Lower lobe of right lung (tissue), 2 donors: ENCODE results near the gene TAAR1. TPM values are rescaled to one million over a fixed set of nuclear protein-coding genes. Genes with fewer than 3 reads are reported as not detected.

Experiments
- ATAC-seq, 2 donors: fragments of 200-7000 bp; cut with Tn5 transposase; one replicate each; pipeline ENCODE4 v1.9.1; 2020 to 2022; ENCODE audit warnings: mild to moderate bottlenecking in 2 of 2, moderate library complexity in 2 of 2
- DNase-seq: peaks from one replicate; pipeline ENCODE4 v3.0.0-alpha.2; 2020
- H3K27ac ChIP-seq: fragments of 200-600 bp; one replicate; pipeline ENCODE4 v1.8.0; 2022
- H3K27me3 ChIP-seq: fragments of 200-600 bp; one replicate; pipeline ENCODE4 v1.8.0; 2022; ENCODE audit warnings: low read depth
- H3K36me3 ChIP-seq: fragments of 200-600 bp; one replicate; pipeline ENCODE4 v1.8.0; 2022; ENCODE audit warnings: mild to moderate bottlenecking
- H3K4me1 ChIP-seq: fragments of 200-600 bp; one replicate; pipeline ENCODE4 v1.8.0; 2022
- H3K4me3 ChIP-seq: fragments of 200-600 bp; one replicate; pipeline ENCODE4 v1.8.0; 2022; ENCODE audit warnings: mild to moderate bottlenecking
- H3K9me3 ChIP-seq: fragments of 200-600 bp; one replicate; pipeline ENCODE4 v1.8.0; 2022
- CTCF ChIP-seq: fragments of 200-600 bp; IDR thresholded peaks from one replicate; pipeline ENCODE4 v1.8.0; 2022; ENCODE audit warnings: antibody characterized with exemption, mild to moderate bottlenecking
- intact Hi-C: fragments of 100-400 bp; cut with DNase I; formaldehyde crosslinking; loops from one replicate; pipeline ENCODE4 v1.11.0; 2022
- total RNA-seq: library from RNA; stranded (reverse); fragmentation: NEBNext Ultra II Directional; extraction: Animal tissue kit (Norgen Biotek cat#: 25700); gene quantifications from one replicate; pipeline ENCODE4 v1.2.1, GENCODE V29; 2021
- donor health status: DM: no; HTN: yes; CAD: no; lungs with severe emphysema.

TAAR1 gene
- total RNA-seq, 1 donor from 2014 or later, result not detected

DNA sequence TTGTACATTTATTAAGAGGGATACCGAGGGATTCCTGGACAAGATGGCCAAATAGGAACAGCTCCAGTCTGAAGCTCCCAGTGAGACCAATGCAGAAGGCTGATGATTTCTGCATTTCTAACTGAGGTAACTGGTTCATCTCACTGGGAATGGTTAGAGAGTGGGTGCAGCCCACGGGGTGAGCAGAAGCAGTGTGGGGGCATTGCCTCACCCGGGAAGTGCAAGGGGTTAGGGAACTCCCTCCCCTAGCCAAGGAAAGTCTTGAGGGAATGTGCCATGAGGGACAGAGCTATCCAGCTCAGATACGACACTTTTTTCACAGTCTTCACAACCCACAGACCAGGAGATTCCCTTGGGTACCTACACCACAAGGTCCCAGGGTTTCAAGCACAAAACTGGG lies 24.2 kb downstream of the TAAR1 start:
- DNase-seq (no peak), ATAC-seq (no peak)
- Histone ChIP-seq H3K4me1 (no peaks in the 10 kb centered on the region), H3K4me3 (no peak overlapping the region), H3K36me3 (no peaks in the 10 kb centered on the region), H3K27ac (no peak overlapping the region), H3K27me3 (no peaks in the 10 kb centered on the region), H3K9me3 (no peaks in the 10 kb centered on the region)
- TF ChIP-seq CTCF, result no peak
- intact Hi-C loops, result no loop called here

GRCh38 chr6:132633362-132633761 lies 25.6 kb downstream of the TAAR1 start:
- DNase-seq (no peak), ATAC-seq (no peak)
- H3K4me1 ChIP-seq, result no peaks in the 10 kb centered on the region
- no peaks in the 10 kb centered on the region for H3K36me3 ChIP-seq
- no peaks in the 10 kb centered on the region for H3K9me3 ChIP-seq
- no peak overlapping the region for H3K4me3 ChIP-seq
- intact Hi-C loops, result no loop called here
- no peaks in the 10 kb centered on the region for H3K27me3 ChIP-seq
- H3K27ac ChIP-seq, result no peak overlapping the region
- no peak for TF ChIP-seq CTCF

DNA sequence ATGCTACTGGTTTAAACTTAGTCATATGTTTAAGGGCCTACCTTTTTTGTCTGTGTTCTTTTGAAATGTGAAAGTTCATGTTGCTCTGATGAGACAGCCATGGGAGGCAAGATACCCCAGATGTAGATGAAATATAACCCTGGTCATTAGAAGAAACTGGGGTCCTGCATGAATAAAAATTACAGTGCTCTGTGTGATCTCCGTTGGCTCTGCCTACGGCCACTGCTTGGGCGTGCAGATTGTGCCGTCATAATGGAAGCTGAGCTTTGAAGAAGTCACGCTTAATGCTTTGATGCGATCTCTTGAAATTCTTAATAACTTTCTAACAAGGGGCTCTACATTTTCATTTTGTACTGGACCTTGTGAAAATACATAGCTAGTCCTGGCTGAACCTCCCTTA lies 34.8 kb downstream of the TAAR1 start, which contains the start of gene TAAR2:
Gene TAAR2 (minus strand): TSS at position 101 of the 400 bp plus-strand sequence. CDS start 0 bp downstream, at position 101.
- Histone ChIP-seq H3K27me3 (no peaks in the 10 kb centered on the region), H3K27ac (no peak within 1 kb of the TSS), H3K9me3 (peaks cover 6% of the 10 kb centered on the region), H3K4me3 (no peak within 1 kb of the TSS), H3K36me3 (no peaks in the 10 kb centered on the region), H3K4me1 (no peaks in the 10 kb centered on the region)
- intact Hi-C loops, result no loop called here
- no peak for TF ChIP-seq CTCF
- DNase-seq (no peak), ATAC-seq (no peak)

GRCh38 chr6:132623106-132623845 lies 35.7 kb downstream of the TAAR1 start:
- intact Hi-C loops, result no loop called here
- no peak for ATAC-seq

DNA sequence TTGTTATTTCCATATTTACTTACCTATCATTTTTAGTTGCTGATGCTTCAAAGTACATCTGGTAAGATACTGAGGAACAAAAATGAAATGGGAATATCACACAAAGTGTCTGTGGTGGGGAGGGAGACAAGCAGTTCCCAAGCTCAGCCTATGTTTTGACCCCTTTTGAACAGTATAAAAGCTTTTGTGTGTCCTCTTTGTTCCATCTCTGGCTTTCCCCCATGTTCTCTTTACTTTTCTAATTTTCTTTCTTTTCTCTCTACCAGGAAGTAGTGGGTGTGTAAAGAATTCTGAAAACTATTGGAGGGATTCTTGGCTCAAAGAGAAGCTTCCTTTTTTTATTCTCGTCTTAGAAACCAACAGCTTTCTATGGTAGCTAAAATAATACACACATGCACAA lies 42.3 kb downstream of the TAAR1 start:
- Histone ChIP-seq H3K27me3 (no peaks in the 10 kb centered on the region), H3K36me3 (no peaks in the 10 kb centered on the region), H3K27ac (no peak overlapping the region), H3K4me3 (no peak overlapping the region), H3K4me1 (no peaks in the 10 kb centered on the region), H3K9me3 (no peaks in the 10 kb centered on the region)
- TF ChIP-seq CTCF, result no peak
- ATAC-seq (no peak), DNase-seq (no peak)
- intact Hi-C loops, result no loop called here

More at GRCh38 chr6:132623106-132623845, 35.7 kb downstream of the TAAR1 start:
- Histone ChIP-seq H3K9me3 (peaks cover 6% of the 10 kb centered on the region), H3K27me3 (no peaks in the 10 kb centered on the region), H3K36me3 (no peaks in the 10 kb centered on the region), H3K4me1 (no peaks in the 10 kb centered on the region), H3K4me3 (no peak overlapping the region), H3K27ac (no peak overlapping the region)
- no peak for DNase-seq
- TF ChIP-seq CTCF, result no peak
